ENCODE data around the gene MUC13. TPM values are rescaled to one million over a fixed set of nuclear protein-coding genes. Genes with fewer than 3 reads are reported as not detected.

The MUC13 gene
- total and polyA plus RNA-seq, 9 of the 15 experiments (the other 6 are each of a cell fraction or from before 2014, with no cell fraction given), result 0.09 TPM; not detected in 8

DNA sequence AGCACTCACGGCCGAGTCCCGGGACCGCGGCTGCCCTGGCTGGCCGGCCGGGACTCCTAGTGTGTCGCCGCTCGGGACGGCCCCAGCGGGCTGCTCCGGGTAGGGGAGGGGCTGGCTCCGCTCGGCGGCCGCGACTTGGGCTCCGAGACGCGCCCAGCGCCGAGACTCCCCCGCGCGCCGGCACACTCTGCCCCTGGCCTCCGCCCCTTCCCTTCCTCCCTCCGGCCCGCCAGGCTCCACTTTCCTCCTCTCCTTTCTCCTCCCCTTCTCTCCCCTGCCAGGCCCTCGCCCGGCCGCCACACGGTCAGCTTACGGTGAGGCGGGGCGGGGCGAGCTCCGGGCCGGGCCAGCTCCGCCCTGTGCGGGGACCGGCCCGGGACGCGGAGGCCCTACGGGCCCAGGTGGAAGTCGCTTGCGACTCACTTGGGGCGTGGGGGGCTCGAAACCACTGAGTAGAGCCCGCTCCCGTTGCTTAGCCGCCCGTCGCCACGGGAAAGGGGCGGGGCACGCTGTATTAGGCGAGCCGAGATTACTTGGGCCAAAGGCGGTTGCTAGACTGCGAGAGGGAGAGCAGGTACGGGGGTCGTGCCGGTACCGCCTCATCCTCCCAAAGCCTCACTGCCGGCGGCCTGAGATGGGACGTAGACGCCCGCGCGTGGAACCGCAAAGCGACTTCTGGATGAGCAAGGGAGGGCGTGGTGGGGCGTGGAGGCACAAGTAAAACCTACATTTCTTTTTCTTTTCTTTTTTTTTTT lies 47.2 kb downstream of the MUC13 start, which contains the start of gene ITGB5 (continued):
- TF ChIP-seq, protein P1, sequence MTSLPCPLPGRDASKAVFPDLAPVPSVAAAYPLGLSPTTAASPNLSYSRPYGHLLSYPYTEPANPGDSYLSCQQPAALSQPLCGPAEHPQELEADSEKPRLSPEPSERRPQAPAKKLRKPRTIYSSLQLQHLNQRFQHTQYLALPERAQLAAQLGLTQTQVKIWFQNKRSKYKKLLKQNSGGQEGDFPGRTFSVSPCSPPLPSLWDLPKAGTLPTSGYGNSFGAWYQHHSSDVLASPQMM (CRISPR knock-in tag; IDR thresholded peaks at IDR 0.05), result no peak
- peak; percentile 53 for TF ChIP-seq HNRNPLL (IDR thresholded peaks at IDR 0.05; ENCODE audit: low read depth, low read length, poor library complexity, severe bottlenecking)
- TF ChIP-seq, protein P2, sequence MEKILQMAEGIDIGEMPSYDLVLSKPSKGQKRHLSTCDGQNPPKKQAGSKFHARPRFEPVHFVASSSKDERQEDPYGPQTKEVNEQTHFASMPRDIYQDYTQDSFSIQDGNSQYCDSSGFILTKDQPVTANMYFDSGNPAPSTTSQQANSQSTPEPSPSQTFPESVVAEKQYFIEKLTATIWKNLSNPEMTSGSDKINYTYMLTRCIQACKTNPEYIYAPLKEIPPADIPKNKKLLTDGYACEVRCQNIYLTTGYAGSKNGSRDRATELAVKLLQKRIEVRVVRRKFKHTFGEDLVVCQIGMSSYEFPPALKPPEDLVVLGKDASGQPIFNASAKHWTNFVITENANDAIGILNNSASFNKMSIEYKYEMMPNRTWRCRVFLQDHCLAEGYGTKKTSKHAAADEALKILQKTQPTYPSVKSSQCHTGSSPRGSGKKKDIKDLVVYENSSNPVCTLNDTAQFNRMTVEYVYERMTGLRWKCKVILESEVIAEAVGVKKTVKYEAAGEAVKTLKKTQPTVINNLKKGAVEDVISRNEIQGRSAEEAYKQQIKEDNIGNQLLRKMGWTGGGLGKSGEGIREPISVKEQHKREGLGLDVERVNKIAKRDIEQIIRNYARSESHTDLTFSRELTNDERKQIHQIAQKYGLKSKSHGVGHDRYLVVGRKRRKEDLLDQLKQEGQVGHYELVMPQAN (IDR thresholded peaks at IDR 0.05; ENCODE audit: borderline replicate concordance), result no peak
- TF ChIP-seq SNIP1 (IDR thresholded peaks at IDR 0.05; ENCODE audit: low read depth), result no peak
- no peak for TF ChIP-seq ZC3H8 (IDR thresholded peaks at IDR 0.05)
- TF ChIP-seq, protein P3, sequence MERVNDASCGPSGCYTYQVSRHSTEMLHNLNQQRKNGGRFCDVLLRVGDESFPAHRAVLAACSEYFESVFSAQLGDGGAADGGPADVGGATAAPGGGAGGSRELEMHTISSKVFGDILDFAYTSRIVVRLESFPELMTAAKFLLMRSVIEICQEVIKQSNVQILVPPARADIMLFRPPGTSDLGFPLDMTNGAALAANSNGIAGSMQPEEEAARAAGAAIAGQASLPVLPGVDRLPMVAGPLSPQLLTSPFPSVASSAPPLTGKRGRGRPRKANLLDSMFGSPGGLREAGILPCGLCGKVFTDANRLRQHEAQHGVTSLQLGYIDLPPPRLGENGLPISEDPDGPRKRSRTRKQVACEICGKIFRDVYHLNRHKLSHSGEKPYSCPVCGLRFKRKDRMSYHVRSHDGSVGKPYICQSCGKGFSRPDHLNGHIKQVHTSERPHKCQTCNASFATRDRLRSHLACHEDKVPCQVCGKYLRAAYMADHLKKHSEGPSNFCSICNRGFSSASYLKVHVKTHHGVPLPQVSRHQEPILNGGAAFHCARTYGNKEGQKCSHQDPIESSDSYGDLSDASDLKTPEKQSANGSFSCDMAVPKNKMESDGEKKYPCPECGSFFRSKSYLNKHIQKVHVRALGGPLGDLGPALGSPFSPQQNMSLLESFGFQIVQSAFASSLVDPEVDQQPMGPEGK (CRISPR knock-in tag; IDR thresholded peaks at IDR 0.05; ENCODE audit: borderline replicate concordance), result no peak
- no peak for TF ChIP-seq TFAM (CRISPR knock-in tag; conservative IDR thresholded peaks at IDR 0.05)
- TF ChIP-seq EP400 (IDR thresholded peaks at IDR 0.05), result no peak
- TF ChIP-seq, protein P4, sequence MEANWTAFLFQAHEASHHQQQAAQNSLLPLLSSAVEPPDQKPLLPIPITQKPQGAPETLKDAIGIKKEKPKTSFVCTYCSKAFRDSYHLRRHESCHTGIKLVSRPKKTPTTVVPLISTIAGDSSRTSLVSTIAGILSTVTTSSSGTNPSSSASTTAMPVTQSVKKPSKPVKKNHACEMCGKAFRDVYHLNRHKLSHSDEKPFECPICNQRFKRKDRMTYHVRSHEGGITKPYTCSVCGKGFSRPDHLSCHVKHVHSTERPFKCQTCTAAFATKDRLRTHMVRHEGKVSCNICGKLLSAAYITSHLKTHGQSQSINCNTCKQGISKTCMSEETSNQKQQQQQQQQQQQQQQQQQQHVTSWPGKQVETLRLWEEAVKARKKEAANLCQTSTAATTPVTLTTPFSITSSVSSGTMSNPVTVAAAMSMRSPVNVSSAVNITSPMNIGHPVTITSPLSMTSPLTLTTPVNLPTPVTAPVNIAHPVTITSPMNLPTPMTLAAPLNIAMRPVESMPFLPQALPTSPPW (CRISPR knock-in tag; IDR thresholded peaks at IDR 0.05), result peak; percentile 61
- no peak for TF ChIP-seq LARP7 (IDR thresholded peaks at IDR 0.05)
- peak; percentile 46 for TF ChIP-seq TAF1 (IDR thresholded peaks at IDR 0.05; ENCODE audit: control insufficient read depth, extremely low read depth, insufficient read depth, low read length, severe bottlenecking)
- TF ChIP-seq MCM3 (IDR thresholded peaks at IDR 0.05), result no peak
- no peak for TF ChIP-seq ZNF324 (CRISPR knock-in tag; IDR thresholded peaks at IDR 0.05)
- TF ChIP-seq ZNF124 (CRISPR knock-in tag; IDR thresholded peaks at IDR 0.05), result no peak
- no peak for TF ChIP-seq SMAD1 (IDR thresholded peaks at IDR 0.05; ENCODE audit: low read depth, low read length, partially characterized antibody)
- TF ChIP-seq, protein P5, sequence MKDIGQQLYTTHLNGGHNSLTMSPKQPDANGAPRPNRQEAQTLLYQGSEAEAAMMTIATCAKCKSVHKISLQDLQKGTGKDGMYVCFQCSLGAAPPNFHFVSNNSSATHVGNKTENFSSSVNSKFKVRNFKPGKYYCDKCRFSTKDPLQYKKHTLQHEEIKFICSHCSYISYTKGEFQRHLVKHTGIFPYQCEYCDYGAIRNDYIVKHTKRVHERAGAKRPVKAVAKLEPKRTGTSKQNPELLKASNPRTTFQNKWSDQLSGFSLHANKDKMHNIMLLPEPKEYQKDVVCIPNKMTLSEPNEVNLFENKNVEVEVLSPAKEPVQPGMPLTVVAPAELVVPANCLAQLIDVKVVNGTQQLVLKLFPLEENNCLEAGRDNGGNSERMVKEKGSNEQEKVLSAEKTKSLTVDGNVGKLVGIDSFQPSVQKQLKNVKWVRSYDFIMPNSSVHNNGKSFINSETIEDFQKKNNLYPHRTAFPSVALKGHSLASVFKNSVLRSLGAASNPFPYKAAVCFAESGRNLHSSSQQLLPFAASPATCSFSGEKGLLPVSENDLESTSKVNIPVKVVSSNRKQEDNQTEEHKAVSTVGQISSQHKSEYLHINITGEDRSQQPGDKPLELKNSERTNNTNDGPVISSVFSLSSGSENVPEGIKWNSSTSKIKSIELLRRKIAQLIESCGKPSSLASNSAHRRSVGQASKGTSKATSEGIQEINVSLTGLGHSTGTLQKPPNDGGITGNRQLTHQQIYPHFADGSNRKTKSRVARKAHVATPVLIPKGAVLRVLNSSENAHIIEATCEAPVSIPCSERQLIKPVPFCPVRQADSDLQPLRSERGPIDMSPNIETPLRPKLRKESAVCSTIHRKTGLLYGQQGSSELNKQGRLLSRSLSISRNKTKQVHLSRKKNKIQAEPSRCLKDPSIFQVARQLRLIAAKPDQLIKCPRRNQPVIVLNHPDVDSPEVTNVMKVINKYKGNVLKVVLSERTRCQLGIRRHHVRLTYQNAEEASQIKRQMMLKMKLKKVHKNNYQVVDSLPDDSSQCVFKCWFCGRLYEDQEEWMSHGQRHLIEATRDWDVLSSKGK (CRISPR knock-in tag; IDR thresholded peaks at IDR 0.05), result no peak
- peak; percentile 88 for TF ChIP-seq CCNT2 (IDR thresholded peaks at IDR 0.05; ENCODE audit: borderline replicate concordance, extremely low read depth, insufficient read length, low read depth, low read length)
- TF ChIP-seq ETV5 (CRISPR knock-in tag; IDR thresholded peaks at IDR 0.05; ENCODE audit: low read depth), result no peak

Measured in K562 (cell line).